B cell (primary cell): ENCODE results near the gene HS3ST6. TPM values are rescaled to one million over a fixed set of nuclear protein-coding genes. Genes with fewer than 3 reads are reported as not detected.

Experiments
- ATAC-seq: fragments of 200-7000 bp; cut with Tn5 transposase; one replicate; pipeline ENCODE4 v1.10.0; 2021; ENCODE audit warnings: low read depth, mild to moderate bottlenecking, moderate number of reproducible peaks, moderate library complexity
- CTCF ChIA-PET: fragments of 350-600 bp; sonication (Branson Sonifier 250); formaldehyde crosslinking; loops from one replicate; lab custom pipeline; 2021; ENCODE audit warnings: antibody characterized with exemption, inconsistent platforms; lab: Charles Lee
- POLR2A ChIA-PET: fragments of 350-600 bp; sonication (Branson Sonifier 250); formaldehyde crosslinking; loops from one replicate; lab custom pipeline; 2021; ENCODE audit warnings: antibody characterized with exemption; lab: Charles Lee
- DNase-seq: peaks from one replicate; pipeline ENCODE4 v3.0.0; 2013
- H2AFZ ChIP-seq: 2 replicates; pipeline ENCODE4 v1.6.1; 2012; ENCODE audit warnings: mild to moderate bottlenecking, low read depth, low read length; ENCODE audit not compliant: insufficient read depth, poor library complexity, severe bottlenecking
- H3K27ac ChIP-seq, 2 donors: 1 replicate in 1 of 2; 2 replicates in 1 of 2; pipeline ENCODE4 v1.5.1; 2012 to 2013; ENCODE audit warnings: low read length in 2 of 2, mild to moderate bottlenecking in 2 of 2, moderate library complexity in 1 of 2
- H3K27me3 ChIP-seq, 4 experiments: fragments of 200-600 bp in 1 of 4; sonication (generic) in 1 of 4; replicated peaks in 1 of 4; 1 replicate in 2 of 4; 2 replicates in 2 of 4; pipeline versions ENCODE4 v1.6.1 to v1.7.0; 2013 to 2016; ENCODE audit warnings: low read length in 3 of 4, mild to moderate bottlenecking in 2 of 4, mixed read lengths in 1 of 4, moderate library complexity in 1 of 4; ENCODE audit not compliant: insufficient read depth in 4 of 4, control insufficient read depth in 3 of 4; ENCODE audit errors: control extremely low read depth in 1 of 4
- H3K36me3 ChIP-seq, 2 experiments: replicated peaks in 1 of 2; 1 replicate in 1 of 2; 2 replicates in 1 of 2; pipeline versions ENCODE4 v1.6.1 to v1.7.1; 2013; ENCODE audit warnings: low read length in 1 of 2; ENCODE audit not compliant: insufficient read depth in 2 of 2, control insufficient read depth in 1 of 2; ENCODE audit errors: control extremely low read depth in 1 of 2, extremely low read depth in 1 of 2
- H3K4me1 ChIP-seq, 2 donors: fragments of 200-600 bp in 1 of 2; sonication (generic) in 1 of 2; 1 replicate in 1 of 2; 2 replicates in 1 of 2; pipeline versions ENCODE4 v1.5.1 to v1.6.1; 2013 to 2017; ENCODE audit warnings: low read length in 2 of 2; ENCODE audit not compliant: control insufficient read depth in 2 of 2, insufficient read depth in 2 of 2
- H3K4me2 ChIP-seq: replicated peaks from 2 replicates; pipeline ENCODE3; 2012; ENCODE audit warnings: mild to moderate bottlenecking, low read depth, low read length; ENCODE audit not compliant: poor library complexity, severe bottlenecking
- H3K4me3 ChIP-seq, 5 experiments: fragments of 200-600 bp in 1 of 5; sonication (generic) in 1 of 5; 1 replicate in 3 of 5; 2 replicates in 2 of 5; pipeline versions ENCODE4 v1.5.1 to v1.7.0; 2011 to 2016; ENCODE audit warnings: low read length in 4 of 5, mild to moderate bottlenecking in 4 of 5, low read depth in 2 of 5, control low read depth in 1 of 5, moderate library complexity in 1 of 5; ENCODE audit not compliant: insufficient read depth in 1 of 5; ENCODE audit errors: control extremely low read depth in 1 of 5, extremely low read depth in 1 of 5
- H3K79me2 ChIP-seq: fragments of 200-600 bp; sonication (generic); one replicate; pipeline ENCODE4 v1.6.0; 2016; ENCODE audit warnings: low read length; ENCODE audit not compliant: control insufficient read depth, insufficient read depth
- H3K9ac ChIP-seq: fragments of 200-600 bp; sonication (generic); 2 replicates; pipeline ENCODE4 v1.6.1; 2017; ENCODE audit warnings: mild to moderate bottlenecking, low read length, moderate library complexity
- H3K9me3 ChIP-seq, 3 donors: one replicate each; pipeline versions ENCODE4 v1.6.1 to v1.7.1; 2013; ENCODE audit warnings: low read length in 2 of 3; ENCODE audit not compliant: control insufficient read depth in 2 of 3, insufficient read depth in 1 of 3; ENCODE audit errors: control extremely low read depth in 1 of 3
- H4K20me1 ChIP-seq: 2 replicates; pipeline ENCODE4 v1.6.0; 2012; ENCODE audit warnings: mild to moderate bottlenecking, low read length; ENCODE audit not compliant: insufficient read depth, control insufficient read depth, poor library complexity, severe bottlenecking
- H3K27ac Mint-ChIP-seq: one replicate; pipeline ENCODE4 v1.8.0; 2021; ENCODE audit warnings: mixed read lengths
- H3K27me3 Mint-ChIP-seq: one replicate; pipeline ENCODE4 v1.8.0; 2021; ENCODE audit warnings: mixed read lengths
- H3K4me1 Mint-ChIP-seq: one replicate; pipeline ENCODE4 v1.8.0; 2021; ENCODE audit warnings: mixed read lengths
- H3K4me3 Mint-ChIP-seq: one replicate; pipeline ENCODE4 v1.8.0; 2021; ENCODE audit warnings: mixed read lengths
- H3K9me3 Mint-ChIP-seq: one replicate; pipeline ENCODE4 v1.8.0; 2022; ENCODE audit warnings: mixed read lengths; ENCODE audit not compliant: insufficient read depth
- EZH2 ChIP-seq: IDR thresholded peaks from 2 replicates; pipeline ENCODE4 v1.6.1; 2012; ENCODE audit warnings: borderline replicate concordance, low read depth, mild to moderate bottlenecking, moderate library complexity, low read length; ENCODE audit not compliant: insufficient read depth, poor library complexity, severe bottlenecking
- WGBS: methylation state at CpG from one replicate; pipeline ENCODE4 v1.1.5; 2013; ENCODE audit warnings: missing lambda C conversion rate; ENCODE audit not compliant: insufficient coverage; 5-methylcytosine and 5-hydroxymethylcytosine counted together
- intact Hi-C: fragments of 100-400 bp; cut with micrococcal nuclease; formaldehyde crosslinking; loops from one replicate; pipeline ENCODE4 v1.10.0; 2022
- polyA minus RNA-seq: library from RNA; depleted of rRNA, polyadenylated mRNA; stranded (reverse); fragments of >200 nt; gene quantifications from 2 replicates; pipeline ENCODE4 v1.2.3, GENCODE V29; 2012
- polyA plus RNA-seq: library from polyadenylated mRNA; depleted of rRNA; stranded (reverse); fragments of >200 nt; gene quantifications from 2 replicates; pipeline ENCODE4 v1.2.3, GENCODE V29; 2012
- total RNA-seq, 2 donors: library from RNA; stranded (reverse); fragments of 120-200 nt in 1 of 2; gene quantifications; 1 replicate in 1 of 2; 2 replicates in 1 of 2; pipeline versions ENCODE4 v1.2.3 to v1.2.4, GENCODE V29; 2013 to 2022
- TF ChIP-seq, protein P1 (sequence below): fragments of 200-600 bp; IDR thresholded peaks from one replicate; pipeline ENCODE4 v1.8.0; 2022; ENCODE audit warnings: antibody characterized with exemption, mild to moderate bottlenecking

Gene HS3ST6
- total RNA-seq (not detected in 2 replicates), polyA plus RNA-seq (not detected in 2 replicates), polyA minus RNA-seq (not detected in 2 replicates)
- total RNA-seq (2013), result not detected

DNA sequence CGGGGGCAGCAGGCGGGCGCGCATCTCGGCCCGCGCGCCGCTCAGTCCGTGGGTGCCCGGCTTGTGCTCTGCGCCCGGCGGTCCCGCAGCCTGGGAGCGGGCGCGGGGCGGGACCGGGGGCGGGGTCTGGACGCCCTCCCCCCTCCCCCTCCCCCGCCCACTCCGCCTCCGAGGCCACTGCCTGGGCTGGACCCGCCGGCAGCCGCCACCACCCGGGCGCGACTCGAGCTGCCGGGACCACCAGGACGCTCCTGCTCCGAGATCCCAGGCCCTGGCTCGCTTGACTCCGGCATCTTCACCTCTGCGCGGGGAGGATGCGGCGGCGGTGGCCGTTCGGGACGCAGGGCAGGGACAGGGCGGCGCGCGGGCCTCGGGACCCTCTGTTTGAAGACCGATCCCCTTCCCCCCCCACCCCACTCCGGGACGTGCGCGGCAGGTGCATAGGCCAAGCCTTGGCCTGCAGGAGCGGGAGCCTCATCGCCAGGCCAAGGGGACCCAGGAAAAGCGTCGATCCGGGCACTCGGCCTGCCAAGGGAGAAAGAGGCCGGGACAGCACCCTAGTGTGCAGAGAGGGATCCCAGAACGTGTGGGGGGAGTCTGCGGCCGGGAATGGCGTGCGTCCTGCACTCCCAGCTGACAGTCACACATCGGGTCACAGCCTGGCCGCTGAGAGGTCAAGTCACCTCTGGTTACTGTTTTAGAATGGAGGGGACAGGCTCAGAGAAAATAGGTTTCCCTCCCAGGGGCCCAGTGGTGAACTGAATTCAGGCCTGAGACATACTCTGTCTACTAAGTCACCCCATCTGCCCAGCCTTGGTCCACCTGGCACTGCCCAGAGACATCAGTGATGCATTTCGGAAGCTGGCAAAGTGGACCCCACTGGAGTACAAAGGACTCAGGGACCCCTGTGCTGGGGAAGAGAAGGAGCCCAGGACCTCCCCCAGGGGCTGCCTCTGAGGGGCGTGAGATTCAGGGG is at the start of gene HS3ST6:
HS3ST6 (minus strand) TSS at position 65 of the 976 bp plus-strand sequence. CDS start 92 bp downstream, outside the sequence.
- Histone ChIP-seq H3K4me3 (no peak within 1 kb of the TSS), H2AFZ (no peak within 1 kb of the TSS), H3K27me3 (peaks cover 0 to 65% (median 19%) of the 10 kb centered on the region in 4 experiments), H4K20me1 (no peaks in the 10 kb centered on the region), H3K9me3 (peaks cover 0 to 4% (median 0%) of the 10 kb centered on the region in 3 donors), H3K4me2 (no peak within 1 kb of the TSS), H3K27ac (no peak within 1 kb of the TSS), H3K36me3 (no peaks in the 10 kb centered on the region), H3K9ac (no peak within 1 kb of the TSS), H3K4me1 (peaks cover 2% of the 10 kb centered on the region in 2 donors), H3K79me2 (no peaks in the 10 kb centered on the region)
- Mint-ChIP-seq H3K27ac (no peak within 1 kb of the TSS), H3K27me3 (peaks cover 43% of the 10 kb centered on the region), H3K4me3 (no peak within 1 kb of the TSS), H3K9me3 (no peaks in the 10 kb centered on the region), H3K4me1 (peaks cover 4% of the 10 kb centered on the region)
- no peak for TF ChIP-seq EZH2
- TF ChIP-seq, protein P1, sequence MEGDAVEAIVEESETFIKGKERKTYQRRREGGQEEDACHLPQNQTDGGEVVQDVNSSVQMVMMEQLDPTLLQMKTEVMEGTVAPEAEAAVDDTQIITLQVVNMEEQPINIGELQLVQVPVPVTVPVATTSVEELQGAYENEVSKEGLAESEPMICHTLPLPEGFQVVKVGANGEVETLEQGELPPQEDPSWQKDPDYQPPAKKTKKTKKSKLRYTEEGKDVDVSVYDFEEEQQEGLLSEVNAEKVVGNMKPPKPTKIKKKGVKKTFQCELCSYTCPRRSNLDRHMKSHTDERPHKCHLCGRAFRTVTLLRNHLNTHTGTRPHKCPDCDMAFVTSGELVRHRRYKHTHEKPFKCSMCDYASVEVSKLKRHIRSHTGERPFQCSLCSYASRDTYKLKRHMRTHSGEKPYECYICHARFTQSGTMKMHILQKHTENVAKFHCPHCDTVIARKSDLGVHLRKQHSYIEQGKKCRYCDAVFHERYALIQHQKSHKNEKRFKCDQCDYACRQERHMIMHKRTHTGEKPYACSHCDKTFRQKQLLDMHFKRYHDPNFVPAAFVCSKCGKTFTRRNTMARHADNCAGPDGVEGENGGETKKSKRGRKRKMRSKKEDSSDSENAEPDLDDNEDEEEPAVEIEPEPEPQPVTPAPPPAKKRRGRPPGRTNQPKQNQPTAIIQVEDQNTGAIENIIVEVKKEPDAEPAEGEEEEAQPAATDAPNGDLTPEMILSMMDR, result no peak
- no peak for DNase-seq
- WGBS, result 7% methylated on average over 56 of the region's 71 CpGs
- ATAC-seq, result no peak
- ChIA-PET POLR2A (no interaction called here), CTCF (no interaction called here)
- intact Hi-C loops, result no loop called here
